KG1 (cell line): ENCODE measurements around the gene SASS6.
A peak's percentile ranks its signal among the peaks of the same experiment; 100 is the strongest.
"Not testable (repeated sequence)": the region's sequence is repeated elsewhere in the genome, so short reads cannot be mapped to it uniquely, and the experiment has no call there.

Experiments
- DNase-seq: peaks from one replicate; lab custom pipeline; 2025; lab: John Stamatoyannopoulos, UW

SASS6 gene

DNA sequence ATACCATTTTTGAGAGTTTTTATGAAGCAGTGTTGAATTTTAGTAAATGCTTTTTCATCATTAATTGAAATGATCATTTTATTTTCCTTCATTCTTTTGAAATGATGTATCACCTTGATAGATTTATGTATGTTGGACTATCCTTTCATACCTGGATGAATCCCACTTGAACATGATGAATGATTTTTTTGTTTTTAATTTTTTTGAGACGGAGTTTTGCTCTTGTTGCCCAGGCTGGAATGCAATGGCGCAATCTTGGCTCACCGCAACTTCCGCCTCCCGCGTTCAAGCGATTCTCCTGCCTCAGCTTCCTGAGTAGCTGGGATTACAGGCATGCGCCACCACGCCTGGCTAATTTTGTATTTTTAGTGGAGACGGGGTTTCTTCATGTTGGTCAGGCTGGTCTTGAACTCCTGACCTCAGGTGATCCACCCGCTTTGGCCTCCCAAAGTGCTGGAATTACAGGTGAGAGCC lies 85.5 kb downstream of the SASS6 start:
- DNase-seq, result not testable (repeated sequence)

DNA sequence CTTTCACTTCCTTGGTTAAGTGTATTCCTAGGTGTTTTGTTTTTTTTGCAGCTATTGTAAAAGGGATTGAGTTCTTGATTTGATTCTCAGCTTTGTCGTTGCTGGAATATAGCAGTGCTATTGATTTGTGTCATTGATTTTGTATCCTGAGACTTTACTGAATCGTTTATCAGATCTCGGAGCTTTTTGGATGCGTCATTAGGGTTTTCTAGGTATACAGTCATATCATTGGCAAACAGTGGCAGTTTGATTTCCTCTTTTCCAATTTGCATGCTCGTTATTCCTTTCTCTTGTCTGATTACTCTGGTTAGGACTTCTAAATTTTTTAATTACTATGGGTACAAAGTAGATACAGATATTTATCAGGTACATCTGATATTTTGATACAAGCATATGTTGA lies 87.5 kb downstream of the SASS6 start:
- no peak for DNase-seq

GRCh38 chr1:100039591-100039990 lies 93.1 kb downstream of the SASS6 start:
- DNase-seq, result no peak

DNA sequence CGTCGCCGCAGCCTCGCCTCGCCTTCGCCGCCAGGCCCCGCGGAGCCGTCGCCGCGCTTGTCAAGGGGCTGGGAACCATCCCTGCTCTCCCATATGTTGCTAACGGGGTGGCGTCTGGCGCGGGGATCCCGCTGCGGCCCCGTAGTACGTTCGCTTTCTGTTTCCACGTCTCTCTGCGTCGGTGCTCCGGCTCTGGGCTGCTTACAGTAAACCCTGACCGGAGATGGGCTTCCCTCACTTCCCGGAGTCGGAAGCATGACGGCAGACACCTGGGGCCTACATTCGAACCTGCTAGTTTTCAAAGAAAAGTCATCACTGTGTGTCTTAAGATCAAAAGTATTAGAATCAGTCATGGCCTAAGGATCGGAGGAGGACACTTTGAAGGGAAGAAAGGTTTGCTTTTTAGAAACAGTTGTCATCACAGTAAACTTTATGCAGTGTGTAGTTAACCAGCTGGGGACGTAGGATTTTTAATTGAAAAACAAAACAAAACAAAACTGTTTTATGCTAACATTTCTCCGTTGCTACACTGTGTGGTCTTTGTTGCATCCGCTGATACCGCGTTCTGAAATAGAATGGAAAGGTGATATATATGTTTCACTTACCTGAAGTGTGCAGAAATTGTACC lies 94.0 kb downstream of the SASS6 start:
- DNase-seq, result peak; percentile 69

DNA sequence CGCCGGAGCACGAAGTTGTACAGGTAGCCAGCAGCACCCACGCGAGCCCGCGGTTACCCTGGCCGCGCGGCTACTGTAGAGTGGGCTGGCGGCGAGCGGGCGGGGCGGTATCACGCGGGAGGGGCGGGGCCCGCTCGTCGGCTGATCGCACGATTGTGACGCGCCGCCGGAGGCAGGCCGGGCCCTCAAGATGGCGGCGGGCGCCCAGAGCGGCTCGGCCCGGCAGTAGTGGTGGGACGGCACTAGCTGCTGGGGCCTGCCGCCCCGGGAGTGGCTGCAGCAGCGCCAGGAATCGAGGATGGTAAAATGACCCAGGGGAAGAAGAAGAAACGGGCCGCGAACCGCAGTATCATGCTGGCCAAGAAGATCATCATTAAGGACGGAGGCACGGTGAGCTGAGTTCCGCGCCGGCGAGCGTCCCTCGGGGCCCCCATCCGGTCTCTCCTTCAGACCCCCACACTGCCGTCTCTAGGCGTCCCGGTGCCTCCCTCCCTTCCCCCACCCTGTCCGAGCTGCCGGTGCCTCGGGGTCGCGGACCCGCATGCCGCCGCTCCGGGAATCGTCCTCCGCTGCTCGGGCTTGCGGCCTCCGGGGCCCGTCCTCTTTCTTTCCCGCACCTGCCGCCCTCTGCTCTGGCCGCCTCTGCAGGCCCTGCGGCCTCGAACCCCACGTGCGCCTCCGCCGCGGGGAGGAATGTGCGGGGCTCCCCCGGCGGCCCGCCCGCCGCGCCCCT lies 94.6 kb downstream of the SASS6 start:
- peak; percentile 90 for DNase-seq

DNA sequence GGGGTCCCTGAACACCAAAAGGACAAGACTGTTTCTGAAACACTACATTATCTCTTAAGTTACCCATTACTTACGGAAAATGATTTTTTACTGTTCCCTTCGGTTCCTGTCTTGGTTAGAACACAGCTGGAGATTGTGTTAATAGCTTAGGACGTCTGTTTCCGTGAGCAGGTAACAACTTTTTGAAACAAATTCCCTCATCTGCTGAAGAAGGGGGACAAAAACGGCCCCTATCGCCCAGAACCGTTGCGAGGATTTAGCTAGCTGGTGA lies 95.1 kb downstream of the SASS6 start:
- DNase-seq, result no peak

DNA sequence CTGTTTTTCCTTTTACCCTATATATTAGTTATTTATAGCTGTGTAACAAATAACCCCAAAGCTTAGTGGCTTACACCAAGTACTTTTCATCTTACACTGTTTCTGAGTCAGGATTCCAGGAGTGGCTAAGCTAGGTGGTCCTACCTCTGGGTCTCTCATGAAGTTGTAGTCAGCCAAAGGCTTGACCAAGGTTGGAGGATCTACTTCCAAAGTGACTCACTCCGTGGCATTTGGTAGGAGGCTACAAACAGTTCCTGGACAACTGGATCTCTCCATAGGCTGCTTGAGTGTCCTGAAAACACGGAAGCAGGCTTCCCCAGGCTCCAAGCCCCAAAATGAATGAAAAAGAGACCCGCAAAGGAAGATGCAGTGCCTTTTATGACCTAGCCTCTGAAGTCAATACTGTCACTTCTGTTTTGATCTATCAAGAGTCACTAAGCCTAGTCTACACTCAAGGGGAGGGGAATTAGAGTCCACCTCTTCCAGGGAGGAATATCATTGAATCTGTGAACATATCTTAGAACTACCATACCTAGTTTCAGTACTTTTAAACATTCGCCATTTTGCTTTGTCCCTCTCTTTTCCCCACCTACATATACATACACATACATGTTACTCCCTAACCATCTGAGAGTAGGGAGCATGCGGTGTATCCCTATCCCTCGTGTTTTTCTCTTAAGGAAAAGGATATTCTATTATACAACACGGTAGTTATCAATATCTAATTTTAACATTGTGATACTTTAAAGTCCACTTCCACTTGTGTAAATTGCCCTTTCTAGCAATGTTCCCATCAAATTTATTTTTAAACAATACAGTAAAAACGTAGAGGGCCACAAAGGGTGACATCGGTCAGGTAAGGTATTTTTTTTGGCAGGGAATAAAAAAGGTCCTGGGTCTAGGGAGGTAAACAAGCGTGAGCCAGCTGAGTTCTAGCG lies 95.7 kb downstream of the SASS6 start:
- no peak for DNase-seq

GRCh38 chr1:100035214-100035613 lies 97.5 kb downstream of the SASS6 start:
- no peak for DNase-seq

GRCh38 chr1:100034470-100034869 lies 98.3 kb downstream of the SASS6 start:
- no peak for DNase-seq
